ENCODE data around the gene GOLGA6L2.

Gene GOLGA6L2

GRCh38 chr15:23447107-23447500, at the start of gene GOLGA6L2:
GOLGA6L2 (minus strand) TSS chr15:23447243; CDS start chr15:23447181, 62 bp downstream.
- TF ChIP-seq ZFX (IDR thresholded peaks at IDR 0.05; ENCODE audit: borderline replicate concordance): no peak
- no peak for TF ChIP-seq CTCF (IDR thresholded peaks at IDR 0.05)
- H3K27ac ChIP-seq: no peak within 1 kb of the TSS

GRCh38 chr15:23484870-23485269, 37.8 kb upstream of the GOLGA6L2 start:
- no peak for TF ChIP-seq CTCF (IDR thresholded peaks at IDR 0.05)
- TF ChIP-seq ZFX (IDR thresholded peaks at IDR 0.05; ENCODE audit: borderline replicate concordance): no peak
- H3K27ac ChIP-seq: no peak overlapping the region

- TF ChIP-seq CTCF (IDR thresholded peaks at IDR 0.05) (no peak), ZFX (IDR thresholded peaks at IDR 0.05; ENCODE audit: borderline replicate concordance) (no peak)
- no peak overlapping the region for H3K27ac ChIP-seq
These were observed 36.8 kb upstream of the GOLGA6L2 start for GRCh38 chr15:23483821-23484299.

- TF ChIP-seq ZFX (IDR thresholded peaks at IDR 0.05; ENCODE audit: borderline replicate concordance) (no peak), CTCF (IDR thresholded peaks at IDR 0.05) (no peak)
- no peak overlapping the region for H3K27ac ChIP-seq
These were observed 35.9 kb upstream of the GOLGA6L2 start for GRCh38 chr15:23482764-23483489.

GRCh38 chr15:23482228-23482627, 35.2 kb upstream of the GOLGA6L2 start:
- no peak overlapping the region for H3K27ac ChIP-seq
- TF ChIP-seq CTCF (IDR thresholded peaks at IDR 0.05): no peak
- no peak for TF ChIP-seq ZFX (IDR thresholded peaks at IDR 0.05; ENCODE audit: borderline replicate concordance)

- no peak overlapping the region for H3K27ac ChIP-seq
- TF ChIP-seq CTCF (IDR thresholded peaks at IDR 0.05) (no peak), ZFX (IDR thresholded peaks at IDR 0.05; ENCODE audit: borderline replicate concordance) (no peak)
These were observed 30.9 kb upstream of the GOLGA6L2 start for GRCh38 chr15:23477920-23478319.

GRCh38 chr15:23472678-23473077, 25.6 kb upstream of the GOLGA6L2 start:
- TF ChIP-seq CTCF (IDR thresholded peaks at IDR 0.05) (no peak), ZFX (IDR thresholded peaks at IDR 0.05; ENCODE audit: borderline replicate concordance) (no peak)
- H3K27ac ChIP-seq: no peak overlapping the region

All from 22Rv1 (cell line).